Stimulated activated CD4-positive, alpha-beta T cell treated with anti-CD3 and anti-CD28 coated beads, Interleukin-4, amount 100 ng/mL, for 1 hour (primary cell): Measurements from ENCODE around the gene ACSF3.
"Not testable (repeated sequence)": the region's sequence is repeated elsewhere in the genome, so short reads cannot be mapped to it uniquely, and the experiment has no call there.

Experiments
- DNase-seq: peaks from one replicate; pipeline ENCODE4 v3.0.0-alpha.2; 2020

ACSF3 gene

DNA sequence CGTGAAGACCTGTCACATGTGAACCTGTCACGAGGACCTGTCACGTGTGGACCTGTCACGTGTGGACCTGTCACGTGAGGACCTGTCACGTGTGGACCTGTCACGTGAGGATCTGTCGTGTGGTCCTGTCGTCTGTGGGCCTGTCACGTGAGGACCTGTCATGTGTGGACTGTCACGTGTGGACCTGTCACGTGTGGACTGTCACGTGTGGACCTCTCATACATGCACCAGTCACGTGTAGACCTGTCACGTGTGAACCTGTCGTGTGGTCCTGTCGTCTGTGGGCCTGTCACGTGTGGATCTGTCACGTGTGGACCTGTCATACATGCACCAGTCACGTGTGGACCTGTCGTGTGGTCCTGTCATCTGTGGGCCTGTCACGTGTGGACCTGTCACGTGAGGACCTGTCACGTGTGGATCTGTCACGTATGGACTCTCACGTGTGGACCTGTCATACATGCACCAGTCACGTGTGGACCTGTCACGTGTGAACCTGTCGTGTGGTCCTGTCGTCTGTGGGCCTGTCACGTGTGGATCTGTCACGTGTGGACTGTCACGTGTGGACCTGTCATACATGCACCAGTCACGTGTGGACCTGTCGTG, 19.5 kb upstream of the ACSF3 start:
- DNase-seq: not testable (repeated sequence)

DNA sequence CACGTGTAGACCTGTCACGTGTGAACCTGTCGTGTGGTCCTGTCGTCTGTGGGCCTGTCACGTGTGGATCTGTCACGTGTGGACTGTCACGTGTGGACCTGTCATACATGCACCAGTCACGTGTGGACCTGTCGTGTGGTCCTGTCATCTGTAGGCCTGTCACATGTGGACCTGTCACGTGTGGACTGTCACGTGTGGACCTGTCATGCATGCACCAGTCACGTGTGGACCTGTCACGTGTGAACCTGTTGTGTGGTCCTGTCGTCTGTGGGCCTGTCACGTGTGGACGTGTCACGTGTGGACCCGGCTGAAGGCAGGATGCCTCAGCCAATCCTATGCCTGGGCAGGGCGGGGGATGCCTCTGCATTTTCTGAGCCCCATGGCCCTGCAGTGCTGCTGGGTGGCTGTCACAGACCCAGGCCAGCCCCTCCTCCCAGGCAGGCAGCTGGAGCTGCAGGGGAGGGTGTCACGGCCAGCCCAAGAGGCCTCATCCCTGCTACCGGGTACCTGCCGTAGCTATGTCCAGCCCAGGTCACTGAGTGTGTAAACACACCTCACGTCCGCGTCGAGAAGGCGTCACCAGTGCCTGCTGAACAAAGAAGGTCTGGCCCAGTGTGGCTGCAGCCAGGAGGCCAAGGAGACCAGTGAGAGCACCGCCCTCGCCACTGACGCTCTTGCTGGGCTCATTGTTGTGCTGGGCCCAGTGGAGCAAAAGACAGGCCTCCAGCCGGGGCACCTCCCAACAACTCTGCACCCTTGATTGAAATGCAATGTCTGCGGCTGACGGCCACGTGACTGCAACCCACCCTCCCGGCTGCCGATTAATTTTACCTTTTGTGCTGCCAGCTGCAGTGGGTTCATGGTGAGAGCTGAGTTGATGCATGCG, 18.6 kb upstream of the ACSF3 start:
- DNase-seq: no peak

DNA sequence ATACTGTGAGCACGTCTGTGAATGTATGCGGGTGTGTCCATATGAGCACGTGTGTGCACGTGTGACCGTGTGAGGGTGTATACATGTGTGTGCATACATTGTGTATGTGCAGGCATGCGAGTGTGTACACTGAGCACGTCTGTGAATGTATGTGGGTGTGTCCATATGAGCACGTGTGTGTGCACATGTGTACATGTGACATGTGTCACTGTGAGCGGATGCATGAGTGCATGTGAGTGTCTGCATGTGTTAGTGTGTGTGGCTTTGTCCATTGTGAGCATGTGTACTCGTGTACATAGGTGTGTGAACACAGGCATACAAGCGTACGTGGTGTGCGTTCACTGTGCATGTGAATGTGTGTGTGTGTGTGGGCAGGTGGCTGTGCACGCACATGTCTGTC, 17.5 kb upstream of the ACSF3 start:
- no peak for DNase-seq

DNA sequence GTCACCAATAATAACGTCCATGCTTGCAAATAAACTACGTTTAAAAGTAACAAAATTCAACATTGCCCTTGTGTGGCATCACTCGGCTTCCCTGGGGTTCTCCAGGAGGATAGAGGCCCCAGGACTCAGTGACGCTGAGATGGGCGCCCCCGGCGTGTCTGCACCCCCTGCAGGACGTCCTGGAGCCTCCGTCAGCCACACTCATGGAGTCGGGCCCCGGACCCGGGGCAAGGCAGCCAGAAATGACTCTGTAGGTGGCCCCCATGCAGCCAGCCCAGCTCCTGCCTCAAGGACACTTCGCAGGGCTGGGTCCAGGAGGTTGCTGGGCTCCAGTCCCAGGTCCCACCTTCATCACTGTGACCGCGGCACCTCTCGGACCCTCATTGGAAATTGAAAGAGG, 16.6 kb upstream of the ACSF3 start:
- no peak for DNase-seq

DNA sequence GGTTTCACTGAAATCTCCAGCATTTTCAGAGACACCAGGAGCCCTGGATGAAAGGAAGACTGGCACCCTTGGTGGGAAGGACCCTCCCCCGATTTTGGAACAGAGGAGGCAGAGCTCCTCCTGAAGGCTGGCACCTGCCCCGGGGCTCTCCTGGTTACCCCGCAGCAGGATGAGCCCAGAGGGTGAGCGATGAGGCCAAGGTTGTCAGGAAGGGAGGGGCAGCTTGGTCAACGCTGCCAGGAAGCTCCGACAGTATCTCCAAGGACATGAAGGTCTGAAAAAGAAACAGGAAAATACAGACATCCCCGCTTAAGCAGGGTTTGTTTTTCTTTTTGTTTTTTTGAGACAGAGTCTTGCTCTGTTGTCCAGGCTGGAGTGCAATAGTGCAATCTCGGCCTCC, 15.5 kb upstream of the ACSF3 start:
- DNase-seq: no peak

DNA sequence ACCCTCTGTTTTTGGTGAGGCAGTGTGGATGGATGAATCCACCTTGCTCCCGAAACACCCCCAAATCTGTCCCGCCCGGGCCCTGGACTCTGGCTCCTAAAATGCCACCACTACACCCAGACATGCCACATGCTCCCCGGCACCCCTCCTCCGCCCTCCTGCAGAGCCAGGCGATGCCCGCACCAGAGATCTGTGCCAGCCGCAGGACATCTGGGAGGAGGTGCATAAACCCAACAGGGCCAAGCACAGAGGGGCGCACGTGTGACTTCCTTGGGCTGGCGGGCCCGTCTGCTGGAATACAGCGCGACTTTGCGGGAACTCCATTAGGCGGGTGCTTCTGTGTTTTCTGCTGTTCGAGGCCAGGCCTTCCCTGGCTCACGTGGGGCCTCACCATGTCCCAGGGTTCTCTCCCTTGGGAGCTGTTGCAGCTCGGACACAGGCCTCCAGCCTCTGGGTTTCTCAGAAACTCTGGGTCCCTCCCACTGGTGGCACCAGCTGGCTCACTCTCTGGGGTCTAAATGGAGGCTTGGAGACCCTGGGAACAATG, 14.1 kb upstream of the ACSF3 start:
- no peak for DNase-seq

DNA sequence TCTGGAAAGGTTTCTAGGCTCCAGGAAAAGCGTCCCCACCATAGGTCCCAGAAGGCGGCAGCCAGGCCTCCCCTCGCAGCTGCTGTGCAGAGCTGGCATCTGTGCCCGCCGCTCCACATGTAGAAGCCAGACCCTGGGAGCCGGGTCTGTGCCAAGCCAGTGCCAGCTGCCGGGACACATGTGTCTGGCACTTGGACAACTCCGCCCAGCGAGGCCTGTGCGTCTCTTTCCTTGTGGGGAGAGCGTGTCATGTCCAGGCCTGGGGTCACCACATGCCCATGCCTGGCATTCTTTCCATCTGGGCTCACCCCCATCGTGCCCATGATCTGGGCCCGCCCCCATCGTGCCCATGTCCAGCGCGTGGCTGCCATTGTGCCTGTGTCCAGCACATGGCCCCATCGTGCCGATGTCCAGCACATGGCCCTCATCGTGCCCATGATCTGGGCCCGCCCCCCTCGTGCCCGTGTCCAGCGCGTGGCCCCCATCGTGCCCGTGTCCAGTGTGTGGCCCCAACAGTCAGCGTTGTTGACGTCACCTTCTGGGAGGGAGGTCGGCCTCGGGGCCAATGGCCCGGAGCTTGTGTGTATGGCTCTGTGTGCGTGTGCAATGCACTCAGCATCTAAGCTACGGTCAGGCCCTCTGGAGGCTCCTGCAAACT, 13.3 kb upstream of the ACSF3 start:
- no peak for DNase-seq

DNA sequence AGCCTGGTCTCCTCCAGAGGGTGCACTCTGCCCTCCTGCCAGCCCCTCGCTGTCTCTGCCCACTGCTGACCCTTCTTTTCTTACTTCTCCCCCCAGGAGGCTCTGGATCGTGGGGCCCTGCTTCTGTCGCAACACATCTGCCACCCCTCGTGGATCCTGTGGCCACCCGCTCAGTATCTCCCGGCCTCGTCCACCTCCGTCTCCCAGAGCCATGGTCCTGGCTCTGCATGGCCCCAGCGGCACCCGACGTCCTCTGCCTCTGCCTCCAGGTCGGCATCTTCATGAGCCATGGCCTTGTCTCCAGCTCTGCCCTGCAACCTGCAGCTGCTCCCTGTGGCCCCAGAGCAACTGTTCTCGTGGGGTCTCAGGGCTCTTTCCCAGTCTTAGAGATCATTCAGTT, 12.1 kb upstream of the ACSF3 start:
- no peak for DNase-seq

DNA sequence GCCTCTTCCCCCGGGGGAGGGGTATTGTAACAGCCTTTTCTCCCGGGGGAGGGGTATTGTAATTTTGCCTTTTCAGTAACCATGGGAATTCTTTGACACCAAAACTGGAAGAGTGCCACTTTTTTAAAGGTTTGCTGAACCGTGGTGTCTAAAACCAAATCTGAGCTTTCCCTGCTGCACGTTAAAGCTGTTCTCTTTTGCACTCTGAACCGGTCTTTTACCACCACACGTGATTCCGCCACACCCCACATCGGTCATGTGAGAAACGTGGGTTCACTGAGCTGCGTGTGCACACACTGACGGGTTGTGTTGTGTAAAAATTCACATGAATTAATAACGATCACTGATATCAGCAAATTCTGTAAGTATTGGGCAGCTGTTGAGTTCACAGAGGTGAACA, 9.2 kb upstream of the ACSF3 start:
- DNase-seq: no peak

DNA sequence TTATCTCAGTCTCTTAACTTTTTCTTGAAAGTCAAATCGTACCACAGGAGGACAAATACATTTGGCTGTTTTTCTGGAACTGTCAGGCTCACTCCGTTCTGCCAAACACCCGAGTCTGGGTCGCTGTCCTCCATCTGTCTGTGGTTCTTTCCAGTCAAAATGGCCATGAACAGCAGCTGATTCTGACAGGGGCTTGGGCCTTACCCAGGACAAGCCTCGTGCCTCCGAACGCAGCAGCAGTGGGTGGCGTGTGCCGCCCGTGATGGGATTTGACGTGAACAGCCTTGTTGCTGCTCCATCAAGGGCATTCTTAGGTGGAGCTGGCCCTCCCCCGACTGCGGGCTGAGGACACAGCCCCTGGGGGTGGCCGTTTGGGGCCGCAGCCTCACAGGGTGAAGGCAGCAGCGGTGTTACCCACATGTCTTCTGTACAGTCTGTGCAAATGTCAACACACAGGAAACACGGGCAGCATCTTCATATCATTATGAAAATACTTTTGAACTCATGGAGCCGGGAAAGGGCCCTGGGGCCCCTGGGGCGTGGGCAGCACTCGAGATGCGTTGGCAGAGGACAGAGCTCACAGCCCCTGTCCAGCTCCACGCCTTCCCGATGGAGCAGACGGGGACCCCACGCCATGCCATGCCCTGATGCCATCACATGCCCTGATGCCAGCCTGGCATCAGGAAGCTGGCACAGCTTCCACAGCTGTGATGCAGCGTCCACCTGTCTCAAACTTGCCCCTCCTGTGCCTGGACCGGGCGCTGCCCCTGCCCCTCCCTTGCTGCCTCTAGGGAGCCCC, 8.6 kb upstream of the ACSF3 start:
- DNase-seq: no peak

DNA sequence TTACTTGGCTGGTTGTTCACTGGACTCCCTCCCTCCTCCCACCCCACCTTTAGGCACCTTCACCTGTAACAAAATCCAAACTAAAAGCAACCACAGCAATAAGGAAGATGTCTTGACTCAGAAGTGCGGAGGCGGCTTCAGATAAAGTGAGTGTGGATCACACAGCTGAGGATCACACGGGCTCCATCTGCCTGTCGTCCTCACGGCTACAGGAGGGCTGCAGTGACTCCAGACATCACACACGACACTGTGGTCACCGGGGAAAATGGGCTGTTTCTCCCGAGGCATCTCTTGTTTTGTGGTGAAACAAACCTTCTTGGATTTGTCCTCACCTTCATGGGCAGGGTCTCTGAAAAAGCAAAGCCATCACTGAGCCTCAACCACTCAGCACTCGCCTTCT, 7.9 kb upstream of the ACSF3 start:
- no peak for DNase-seq

DNA sequence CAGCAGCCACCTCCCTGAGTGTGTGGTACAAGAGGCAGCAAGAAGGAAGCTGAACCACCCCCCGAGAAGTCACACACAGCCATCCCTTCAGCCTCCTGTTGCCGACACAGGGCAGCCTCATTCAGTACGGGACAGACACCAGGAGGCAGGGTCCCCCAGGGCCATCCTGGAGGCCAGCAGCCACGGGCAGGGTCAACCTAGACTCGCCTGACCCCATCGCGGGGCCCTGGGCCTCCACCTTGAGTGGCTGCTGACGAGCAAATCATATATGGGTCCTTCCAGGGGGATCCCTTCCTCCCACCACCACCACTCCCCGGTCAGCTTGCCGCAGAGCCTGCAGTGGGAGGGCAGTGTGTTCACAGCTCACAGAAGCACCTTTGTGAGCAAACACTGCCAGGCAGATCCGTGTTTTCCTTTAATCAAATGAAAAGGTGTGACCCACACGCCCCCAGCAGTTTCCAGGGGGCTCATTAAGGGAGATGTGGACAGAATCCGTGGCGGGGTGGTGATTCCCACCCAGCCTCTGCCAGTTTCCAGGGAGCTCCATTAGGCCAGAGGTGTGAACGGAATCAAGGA, 5.6 kb upstream of the ACSF3 start:
- DNase-seq: no peak

DNA sequence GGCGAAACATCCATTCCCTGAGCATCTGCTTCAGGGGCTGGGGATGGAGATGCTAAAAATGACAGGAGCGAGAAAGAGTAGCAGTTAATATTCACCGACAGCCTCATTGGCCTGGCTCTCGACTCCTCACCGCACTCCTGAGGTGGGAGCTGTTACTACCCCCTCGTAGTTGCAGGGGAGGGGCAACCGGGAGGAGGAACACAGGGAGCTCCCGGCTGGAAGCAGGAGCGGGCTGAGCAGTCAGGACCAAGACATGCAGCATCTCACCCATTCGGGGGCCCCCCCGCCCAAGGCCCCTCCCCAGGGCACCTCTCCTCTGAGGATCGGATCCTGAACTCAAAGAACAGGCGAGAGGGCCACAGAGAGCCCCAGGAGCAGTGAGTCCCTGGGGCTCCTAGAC, 4.5 kb upstream of the ACSF3 start:
- DNase-seq: no peak

DNA sequence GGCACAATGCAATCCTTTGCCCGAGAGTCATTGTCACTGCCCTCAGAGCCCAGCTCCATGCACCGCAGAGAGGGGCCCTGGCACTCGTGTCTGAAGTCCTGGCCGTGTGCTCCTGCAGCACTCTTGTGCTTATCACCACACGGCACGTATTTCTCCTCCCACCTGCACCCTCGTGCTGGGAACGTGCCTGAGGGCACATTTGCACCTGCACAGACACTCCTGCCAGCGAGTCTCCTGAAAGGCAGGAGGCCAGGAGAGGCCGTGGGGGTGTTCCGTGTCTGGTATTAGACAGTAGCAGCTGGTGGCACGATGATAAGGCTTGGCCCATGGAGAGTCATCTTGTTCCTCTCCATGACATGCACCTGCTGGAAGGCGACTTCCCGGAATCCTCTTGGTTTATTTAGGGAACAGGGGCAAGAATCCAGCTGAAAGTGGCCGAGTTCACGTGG, 3.4 kb upstream of the ACSF3 start:
- DNase-seq: no peak

DNA sequence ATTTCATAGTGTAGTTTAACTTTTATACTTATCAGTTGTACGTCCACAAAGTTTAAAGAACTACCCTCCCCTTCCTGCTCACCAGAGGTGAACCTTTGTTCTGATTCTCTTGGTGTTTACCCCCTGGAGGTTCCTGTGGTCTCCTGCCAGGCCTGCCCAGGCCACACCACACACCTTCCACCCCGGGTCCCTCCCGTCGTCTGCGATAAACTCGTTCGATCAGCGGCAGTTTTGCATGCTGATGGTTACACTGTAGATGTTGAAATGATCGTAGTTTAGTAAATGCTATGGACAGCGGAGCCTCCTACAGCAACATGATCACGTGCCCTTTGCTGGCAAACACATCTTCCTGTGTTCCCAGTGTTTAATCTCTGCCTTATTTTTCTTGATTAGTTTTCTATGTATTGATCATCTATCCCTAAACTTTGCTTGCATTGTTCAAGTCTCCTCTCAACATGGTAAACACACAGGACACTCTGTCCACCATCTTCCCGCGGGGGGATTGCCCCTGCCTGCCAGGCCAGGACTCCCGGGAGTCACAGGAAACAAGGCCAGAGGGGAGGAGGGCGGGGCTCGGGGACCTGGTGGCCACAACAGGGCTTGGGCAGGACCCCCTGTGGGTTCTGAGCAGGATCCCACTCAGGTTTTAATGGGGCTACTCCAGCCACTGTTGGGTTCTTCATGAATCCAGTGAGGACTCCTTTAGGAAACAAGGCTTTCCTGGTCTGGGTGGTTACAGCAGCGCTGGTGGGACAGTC, 2.8 kb upstream of the ACSF3 start:
- DNase-seq: no peak

DNA sequence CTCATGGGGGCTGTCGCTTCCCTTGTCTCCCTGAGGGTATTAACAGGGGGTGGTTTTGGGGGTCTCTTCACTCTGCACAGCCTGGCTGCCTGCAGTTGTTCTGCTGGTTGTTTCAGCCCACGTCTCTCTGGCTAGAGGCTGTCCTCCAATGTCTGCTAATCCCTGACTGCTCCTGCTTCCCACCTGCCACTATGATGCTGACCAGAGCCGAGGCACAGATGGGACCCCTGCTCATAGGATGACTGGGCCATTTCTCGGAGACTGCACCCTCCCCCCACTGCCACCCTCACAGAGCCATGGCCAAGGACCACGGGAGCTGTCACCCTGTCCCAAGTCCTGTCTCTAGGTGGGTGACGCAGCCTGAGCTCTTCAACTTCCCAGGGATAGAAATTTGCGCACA, 1.6 kb upstream of the ACSF3 start:
- DNase-seq: no peak

DNA sequence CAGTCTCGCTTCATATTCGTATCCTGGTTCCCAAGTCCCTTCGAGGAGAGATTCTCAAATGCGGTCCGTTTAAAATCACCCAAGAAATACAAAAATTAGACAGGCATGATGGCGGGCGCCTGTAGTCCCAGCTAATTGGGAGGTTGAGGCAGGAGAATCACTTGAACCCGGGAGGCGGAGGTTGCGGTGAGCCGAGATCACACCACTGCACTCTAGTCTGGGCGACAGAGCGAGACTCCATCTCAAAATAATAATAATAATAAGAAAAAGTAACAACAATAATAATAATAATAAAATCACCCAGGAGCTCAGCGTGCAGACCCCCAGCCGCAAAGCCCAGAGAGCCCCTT, 425 bp upstream of the ACSF3 start:
- DNase-seq: not testable (repeated sequence)

DNA sequence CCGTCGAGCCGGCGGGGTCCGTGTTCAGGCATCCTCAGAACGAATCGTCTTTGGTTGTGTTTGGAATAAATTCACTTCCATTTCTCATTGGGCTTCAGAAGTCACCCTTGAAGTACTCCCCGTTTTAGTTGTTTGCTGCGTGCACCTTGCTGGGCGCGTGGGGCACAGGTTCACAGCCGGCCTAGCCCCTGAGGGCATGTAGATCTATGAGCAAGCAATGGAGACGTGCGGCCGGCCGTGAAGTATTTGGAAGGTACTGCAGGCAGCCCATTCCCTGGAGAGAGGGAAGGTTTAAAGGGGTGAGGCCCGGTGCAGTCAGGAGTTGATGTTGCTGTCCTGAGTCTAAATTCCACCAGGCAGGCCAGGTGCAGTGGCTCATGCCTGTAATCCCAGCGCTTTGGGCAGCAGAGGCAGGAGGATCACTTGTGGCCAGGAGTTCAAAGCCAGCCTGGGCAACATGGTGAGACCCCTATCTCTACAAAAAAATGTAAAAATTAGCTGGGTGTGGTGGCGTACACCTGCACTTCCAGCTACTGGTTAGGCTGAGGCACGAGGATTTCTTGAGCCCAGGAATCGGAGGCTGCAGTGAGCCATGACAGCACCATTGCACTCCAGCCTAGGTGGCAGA, 714 bp downstream of the ACSF3 start:
- DNase-seq: peak; percentile 23

DNA sequence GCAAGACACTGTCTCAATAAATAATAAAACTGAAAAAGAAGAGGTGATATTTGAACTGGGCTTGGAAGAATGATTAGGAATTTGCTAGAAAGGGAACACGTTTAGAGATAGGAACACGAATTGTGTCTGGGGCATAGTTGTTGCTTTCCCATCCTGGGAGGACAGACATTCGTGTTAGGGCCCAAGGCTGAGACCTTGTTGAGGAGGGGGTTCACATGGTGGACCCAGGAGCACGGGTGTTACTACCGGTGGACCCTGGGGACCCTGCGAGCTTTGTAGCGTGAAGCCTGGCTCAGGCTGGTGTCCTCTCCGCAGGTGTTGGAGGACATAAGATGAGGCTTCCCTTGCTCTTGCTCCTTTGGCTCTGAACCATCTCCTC, 1.2 kb downstream of the ACSF3 start:
- DNase-seq: no peak

DNA sequence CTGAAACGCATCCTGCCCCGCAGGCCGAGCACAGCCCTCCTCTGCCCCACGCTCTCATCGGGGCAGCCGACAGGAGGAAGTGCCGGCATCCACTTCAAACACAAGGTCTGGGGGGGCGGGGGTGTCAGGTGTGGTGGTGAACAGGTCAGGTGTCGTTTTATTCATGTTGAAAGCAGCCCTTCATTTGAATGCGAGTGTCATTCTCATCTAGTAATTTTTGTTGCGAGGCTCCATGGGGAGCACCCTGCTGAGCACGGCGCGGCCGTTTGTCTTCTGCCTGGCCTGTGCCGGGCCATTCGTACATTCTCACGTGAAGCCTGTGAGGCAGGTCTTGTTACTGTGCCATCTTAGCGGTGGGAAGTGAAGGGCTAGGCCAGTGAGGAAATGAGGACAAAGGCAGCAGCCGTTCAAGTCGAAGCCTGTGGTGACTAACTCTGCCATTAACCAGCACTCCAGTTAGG, 1.9 kb downstream of the ACSF3 start:
- DNase-seq: no peak

DNA sequence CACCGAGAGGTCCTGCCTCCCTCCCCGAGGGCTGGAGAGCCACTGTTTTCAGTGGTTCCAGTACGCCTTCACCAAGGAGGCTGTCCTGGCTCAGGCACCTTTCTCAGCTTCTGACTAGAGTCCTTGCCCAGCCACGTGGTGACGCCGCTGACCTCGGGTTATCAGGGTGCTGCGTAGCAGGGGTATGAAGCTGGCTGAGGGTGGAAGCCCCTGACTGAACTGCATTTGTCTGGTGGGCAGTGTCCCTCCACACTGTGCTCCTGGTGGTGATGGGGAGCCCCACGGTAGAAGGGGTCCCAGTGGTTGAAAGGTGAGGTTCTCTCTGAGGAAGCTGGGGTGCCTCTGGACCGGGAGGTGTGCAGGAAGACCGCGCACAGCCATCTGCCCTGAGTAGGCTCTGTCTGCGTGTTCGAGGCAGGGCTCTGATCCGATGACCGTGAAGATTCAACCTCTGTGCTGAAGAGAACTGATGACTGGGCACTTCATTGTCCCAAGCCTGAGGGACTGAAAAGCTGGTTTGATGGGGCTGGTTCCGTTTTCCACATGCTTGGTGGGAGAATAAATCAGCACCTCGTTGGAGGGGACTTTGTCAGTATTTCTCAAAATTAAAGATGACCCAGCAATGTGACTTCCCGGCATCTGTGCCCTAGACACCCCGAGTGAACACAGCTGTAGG, 2.5 kb downstream of the ACSF3 start:
- no peak for DNase-seq
